Fibroblast of gingiva (primary cell): ENCODE data around the gene VWA2.

Source experiments
- DNase-seq: peaks from one replicate; pipeline ENCODE4 v3.0.0-alpha.2; 2011; ENCODE audit warnings: low read depth

Gene VWA2

GRCh38 chr10:114239117-114239993 is at the start of gene VWA2:
TSS of gene VWA2 (plus strand) at chr10:114239254. CDS start at chr10:114248714, 9,460 bp downstream.
- no peak for DNase-seq

GRCh38 chr10:114189700-114190099 is 49.4 kb upstream of the VWA2 start:
- no peak for DNase-seq

- no peak for DNase-seq
Measured at GRCh38 chr10:114195079-114195478, 44.0 kb upstream of the VWA2 start.

GRCh38 chr10:114199239-114199638 is 39.8 kb upstream of the VWA2 start:
- DNase-seq = no peak

GRCh38 chr10:114202812-114203211 is 36.2 kb upstream of the VWA2 start:
- DNase-seq = no peak

- DNase-seq = no peak
Measured at GRCh38 chr10:114206902-114207301, 32.2 kb upstream of the VWA2 start.

- DNase-seq = no peak
Measured at GRCh38 chr10:114207349-114207748, 31.7 kb upstream of the VWA2 start.

- no peak for DNase-seq
Measured at GRCh38 chr10:114208351-114208750, 30.7 kb upstream of the VWA2 start.

GRCh38 chr10:114212153-114212552 is 26.9 kb upstream of the VWA2 start:
- DNase-seq = no peak

GRCh38 chr10:114215033-114215432 is 24.0 kb upstream of the VWA2 start:
- no peak for DNase-seq

GRCh38 chr10:114220281-114220680 is 18.8 kb upstream of the VWA2 start:
- no peak for DNase-seq

GRCh38 chr10:114221235-114221634 is 17.8 kb upstream of the VWA2 start:
- DNase-seq = no peak

- DNase-seq = no peak
Measured at GRCh38 chr10:114223066-114223465, 16.0 kb upstream of the VWA2 start.

- DNase-seq = no peak
Measured at GRCh38 chr10:114228156-114228555, 10.9 kb upstream of the VWA2 start.

- no peak for DNase-seq
Measured at GRCh38 chr10:114232561-114233176, 6.4 kb upstream of the VWA2 start.

GRCh38 chr10:114233482-114233881 is 5.6 kb upstream of the VWA2 start:
- no peak for DNase-seq

- DNase-seq = no peak
Measured at GRCh38 chr10:114234132-114234531, 4.9 kb upstream of the VWA2 start.

- DNase-seq = no peak
Measured at GRCh38 chr10:114239994-114240345, 916 bp downstream of the VWA2 start.

- no peak for DNase-seq
Measured at GRCh38 chr10:114242235-114242634, 3.2 kb downstream of the VWA2 start.

- no peak for DNase-seq
Measured at GRCh38 chr10:114243661-114244060, 4.6 kb downstream of the VWA2 start.

GRCh38 chr10:114244126-114244525 is 5.1 kb downstream of the VWA2 start:
- DNase-seq = no peak

GRCh38 chr10:114245121-114245791 is 6.2 kb downstream of the VWA2 start:
- DNase-seq = no peak

- DNase-seq = no peak
Measured at GRCh38 chr10:114246679-114247305, 7.7 kb downstream of the VWA2 start.
